Natural killer cell treated with Interleukin-12 subunit alpha and Interleukin-12 subunit beta and Interleukin-15 and Interleukin-18, amount 100 ng/mL, for 72 hours (primary cell): ENCODE results near the gene CHCHD6. TPM values are rescaled to one million over a fixed set of nuclear protein-coding genes. Genes with fewer than 3 reads are reported as not detected.

ENCODE experiments used
- ATAC-seq, 2 donors: fragments of 150-1000 bp; cut with Tn5 transposase in 1 of 2; sonication (Bioruptor Pico), chemical (Tn5 transposase) in 1 of 2; 2 replicates each; pipeline ENCODE4 v1.10.0; 2021
- DNase-seq: peaks from one replicate; pipeline ENCODE4 v3.0.0; 2022; ENCODE audit warnings: low spot score
- H3K27ac Mint-ChIP-seq, 2 donors: 1 replicate in 1 of 2; 2 replicates in 1 of 2; pipeline ENCODE4 v1.8.0; 2022; ENCODE audit warnings: mixed read lengths in 2 of 2, mild to moderate bottlenecking in 1 of 2, moderate library complexity in 1 of 2
- H3K27me3 Mint-ChIP-seq, 2 donors: 1 replicate in 1 of 2; 2 replicates in 1 of 2; pipeline ENCODE4 v1.8.0; 2022; ENCODE audit warnings: mixed read lengths in 2 of 2
- H3K36me3 Mint-ChIP-seq: one replicate; pipeline ENCODE4 v1.8.0; 2022; ENCODE audit warnings: mixed read lengths
- H3K4me1 Mint-ChIP-seq, 2 donors: 1 replicate in 1 of 2; 2 replicates in 1 of 2; pipeline ENCODE4 v1.8.0; 2022; ENCODE audit warnings: low read depth in 2 of 2, mixed read lengths in 2 of 2, mild to moderate bottlenecking in 1 of 2
- H3K4me3 Mint-ChIP-seq: one replicate; pipeline ENCODE4 v1.8.0; 2022; ENCODE audit warnings: mixed read lengths
- H3K9me3 Mint-ChIP-seq: 2 replicates; pipeline ENCODE4 v1.8.0; 2022; ENCODE audit warnings: mixed read lengths
- total RNA-seq, 2 donors: library from RNA; stranded (reverse); gene quantifications; one replicate each; pipeline ENCODE4 v1.2.3, GENCODE V29; 2022

CHCHD6 gene
- total RNA-seq, 2 donors from 2014 or later: 8.0 to 13.3 TPM

DNA sequence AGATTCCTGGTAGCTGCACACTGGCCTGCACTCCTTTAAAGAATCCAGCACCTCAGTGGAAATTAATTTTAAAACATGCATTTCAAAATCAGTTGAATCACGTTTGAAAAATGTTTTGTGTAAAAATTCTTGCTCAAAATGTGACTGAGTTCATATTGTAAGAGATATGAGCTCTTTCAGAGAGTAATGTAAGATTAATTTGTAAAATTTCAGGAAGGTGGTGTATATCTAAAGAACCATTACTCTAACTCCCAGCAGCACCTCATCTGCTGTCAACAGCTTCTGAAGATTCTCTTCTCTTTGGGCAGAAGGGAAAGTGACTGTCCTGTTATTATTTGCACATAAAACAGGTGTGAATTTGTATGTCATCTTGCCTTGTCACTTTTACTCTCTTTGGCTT lies 181.4 kb downstream of the CHCHD6 start:
- no peak overlapping the region for H3K27ac Mint-ChIP-seq
- ATAC-seq: no peak
- no peaks in the 10 kb centered on the region for H3K9me3 Mint-ChIP-seq

DNA sequence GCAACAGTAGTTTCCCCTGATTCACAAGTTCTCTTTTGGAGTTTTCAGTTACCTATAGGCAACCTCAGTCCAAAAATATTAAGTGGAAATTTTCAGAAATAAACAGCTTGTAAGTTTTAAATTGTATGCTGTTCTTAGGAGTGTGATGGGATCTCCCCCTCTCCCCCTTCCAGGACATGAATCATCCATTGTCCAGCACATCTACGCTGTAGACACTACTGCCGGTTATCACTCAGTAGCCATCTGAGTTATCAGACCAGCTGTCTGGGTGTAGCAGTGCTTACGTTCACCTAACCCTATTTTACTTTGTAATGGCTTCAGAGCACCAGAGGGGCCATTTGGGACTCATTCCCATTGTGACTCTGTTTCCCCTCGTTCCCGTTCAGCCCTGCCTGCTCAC lies 182.2 kb downstream of the CHCHD6 start:
- no peak overlapping the region for H3K27ac Mint-ChIP-seq
- ATAC-seq (no peak), DNase-seq (no peak)
- peaks cover 0 to 3% of the 10 kb centered on the region in 2 donors for H3K4me1 Mint-ChIP-seq
- H3K36me3 Mint-ChIP-seq: no peaks in the 10 kb centered on the region
- no peaks in the 10 kb centered on the region for H3K9me3 Mint-ChIP-seq
- no peak overlapping the region for H3K4me3 Mint-ChIP-seq
- H3K27me3 Mint-ChIP-seq: peaks cover 0 to 8% of the 10 kb centered on the region in 2 donors

More for the DNA sequence above, 181.4 kb downstream of the CHCHD6 start:
- Mint-ChIP-seq H3K36me3 (no peaks in the 10 kb centered on the region), H3K27me3 (peaks cover 0 to 6% of the 10 kb centered on the region in 2 donors), H3K4me1 (peaks cover 0 to 3% of the 10 kb centered on the region in 2 donors), H3K4me3 (no peak overlapping the region)
- no peak for DNase-seq

GRCh38 chr3:126887686-126888085 lies 183.6 kb downstream of the CHCHD6 start:
- no peaks in the 10 kb centered on the region for H3K9me3 Mint-ChIP-seq
- no peak overlapping the region for H3K27ac Mint-ChIP-seq
- peaks cover 0 to 3% of the 10 kb centered on the region in 2 donors for H3K4me1 Mint-ChIP-seq
- ATAC-seq (no peak), DNase-seq (no peak)
- peaks cover 0 to 10% of the 10 kb centered on the region in 2 donors for H3K27me3 Mint-ChIP-seq
- no peak overlapping the region for H3K4me3 Mint-ChIP-seq
- H3K36me3 Mint-ChIP-seq: no peaks in the 10 kb centered on the region

- Mint-ChIP-seq H3K36me3 (no peaks in the 10 kb centered on the region), H3K4me3 (no peak overlapping the region), H3K27ac (no peak overlapping the region), H3K27me3 (peaks cover 0 to 10% of the 10 kb centered on the region in 2 donors), H3K9me3 (no peaks in the 10 kb centered on the region), H3K4me1 (peaks cover 0 to 3% of the 10 kb centered on the region in 2 donors)
- DNase-seq (no peak), ATAC-seq (no peak)
These were observed 184.2 kb downstream of the CHCHD6 start for GRCh38 chr3:126888186-126888760.

- no peak for ATAC-seq
- DNase-seq: no peak
- Mint-ChIP-seq H3K27me3 (peaks cover 0 to 14% of the 10 kb centered on the region in 2 donors), H3K27ac (no peak overlapping the region), H3K4me1 (peaks cover 0 to 3% of the 10 kb centered on the region in 2 donors), H3K4me3 (no peak overlapping the region), H3K36me3 (no peaks in the 10 kb centered on the region), H3K9me3 (no peaks in the 10 kb centered on the region)
These were observed 185.5 kb downstream of the CHCHD6 start for GRCh38 chr3:126889276-126890201.

DNA sequence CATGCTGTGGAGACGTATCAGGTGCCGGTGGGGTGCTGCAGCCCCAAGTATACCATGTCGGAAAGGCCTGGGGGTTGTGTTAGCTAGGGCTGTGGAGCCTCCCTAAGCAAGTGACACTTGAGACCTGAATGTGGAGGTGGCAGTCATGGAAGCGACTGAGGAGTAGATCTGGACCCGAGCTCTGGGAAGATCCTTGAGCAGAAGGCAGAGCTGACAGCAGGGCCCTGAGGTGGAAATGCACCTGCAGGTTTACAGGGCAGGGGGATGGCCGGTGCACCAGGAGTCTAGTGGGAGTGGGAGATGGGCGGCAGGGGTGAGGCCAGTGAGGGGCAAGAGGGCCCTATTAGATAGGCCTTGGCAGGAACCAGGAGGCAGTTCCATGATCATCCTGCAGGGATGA lies 187.1 kb downstream of the CHCHD6 start:
- Mint-ChIP-seq H3K27me3 (peaks cover 8 to 19% of the 10 kb centered on the region in 2 donors), H3K4me3 (no peak overlapping the region), H3K27ac (no peak overlapping the region), H3K36me3 (no peaks in the 10 kb centered on the region), H3K4me1 (peaks cover 3 to 4% of the 10 kb centered on the region in 2 donors), H3K9me3 (no peaks in the 10 kb centered on the region)
- no peak for DNase-seq
- ATAC-seq: no peak

- Mint-ChIP-seq H3K4me3 (no peak overlapping the region), H3K27me3 (peaks cover 14 to 23% of the 10 kb centered on the region in 2 donors), H3K9me3 (no peaks in the 10 kb centered on the region), H3K27ac (no peak overlapping the region), H3K4me1 (peaks cover 3 to 4% of the 10 kb centered on the region in 2 donors), H3K36me3 (no peaks in the 10 kb centered on the region)
- ATAC-seq: no peak
- no peak for DNase-seq
These were observed 187.8 kb downstream of the CHCHD6 start for GRCh38 chr3:126891791-126892190.

- H3K9me3 Mint-ChIP-seq: no peaks in the 10 kb centered on the region
- H3K27ac Mint-ChIP-seq: no peak overlapping the region
- H3K27me3 Mint-ChIP-seq: peaks cover 14 to 27% of the 10 kb centered on the region in 2 donors
- ATAC-seq: no peak
- no peak overlapping the region for H3K4me3 Mint-ChIP-seq
- H3K4me1 Mint-ChIP-seq: peaks cover 0 to 4% of the 10 kb centered on the region in 2 donors
- no peak for DNase-seq
- H3K36me3 Mint-ChIP-seq: no peaks in the 10 kb centered on the region
These were observed 189.6 kb downstream of the CHCHD6 start for GRCh38 chr3:126893651-126894050.

DNA sequence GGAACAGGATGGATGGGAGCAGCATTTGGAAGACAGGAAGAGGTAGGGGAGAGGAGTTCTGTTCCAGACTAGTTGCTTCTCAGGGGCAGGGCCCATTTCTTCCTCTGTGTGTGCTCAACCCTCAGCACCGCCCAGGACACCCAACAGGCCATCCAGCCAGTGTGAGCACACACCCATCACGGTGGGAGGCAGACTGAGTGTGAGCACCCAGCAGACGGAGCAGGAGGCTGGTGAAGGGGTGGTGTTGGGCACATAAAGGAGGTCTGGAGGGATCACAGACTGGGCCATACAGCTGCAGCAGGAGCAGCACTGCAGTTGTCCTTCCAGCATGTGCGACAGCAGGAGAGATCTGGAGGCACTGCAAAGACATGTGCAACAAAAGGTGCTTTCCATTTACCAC lies 190.4 kb downstream of the CHCHD6 start:
- Mint-ChIP-seq H3K9me3 (no peaks in the 10 kb centered on the region), H3K27me3 (peaks cover 14 to 28% of the 10 kb centered on the region in 2 donors), H3K4me1 (peaks cover 0 to 4% of the 10 kb centered on the region in 2 donors), H3K27ac (no peak overlapping the region), H3K4me3 (no peak overlapping the region), H3K36me3 (no peaks in the 10 kb centered on the region)
- no peak for ATAC-seq
- DNase-seq: no peak

DNA sequence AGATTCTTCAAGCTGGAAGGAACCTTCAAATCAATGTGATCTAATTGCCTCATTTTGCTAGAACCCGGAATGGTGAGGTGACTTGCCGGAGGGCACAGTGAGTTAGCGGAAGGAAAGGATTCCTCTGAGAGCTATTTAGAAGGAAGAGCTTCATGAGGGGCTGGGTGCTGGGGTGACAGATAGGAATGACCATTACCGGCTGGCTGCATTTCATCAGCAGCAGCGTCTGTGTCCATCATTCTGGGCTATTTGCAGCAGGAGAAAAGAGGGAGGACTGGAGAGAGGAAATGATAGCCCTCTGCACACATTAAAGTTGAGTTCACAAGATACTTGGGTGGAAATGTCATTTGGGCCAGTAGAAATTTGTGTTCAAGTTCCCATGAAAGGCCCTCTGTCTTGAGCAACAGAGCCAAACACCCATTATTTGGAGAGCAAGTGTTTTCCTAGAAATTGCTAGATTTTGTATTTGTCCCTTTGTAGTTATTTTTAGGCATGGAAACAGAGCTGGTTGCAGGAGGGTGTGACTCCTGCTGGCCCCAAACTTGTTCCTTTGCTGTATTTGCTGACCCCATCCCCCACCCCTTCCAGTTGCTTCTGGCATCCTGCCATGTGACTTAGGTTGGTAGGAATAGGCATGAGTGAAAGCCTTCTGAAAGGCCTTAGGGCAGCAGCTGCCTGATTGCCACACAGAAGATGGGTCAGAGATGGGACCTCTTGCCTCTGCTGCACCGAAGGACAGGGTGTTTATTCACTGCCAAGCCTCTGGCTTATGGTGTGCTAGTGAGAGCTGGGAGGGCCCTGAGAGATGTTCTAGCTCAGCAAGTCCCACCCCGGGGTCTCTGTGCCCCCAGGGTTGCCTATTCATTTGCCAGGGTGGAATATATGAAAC lies 191.4 kb downstream of the CHCHD6 start:
- no peak for ATAC-seq
- Mint-ChIP-seq H3K27ac (no peak overlapping the region), H3K27me3 (peaks cover 14 to 37% of the 10 kb centered on the region in 2 donors), H3K36me3 (no peaks in the 10 kb centered on the region), H3K9me3 (no peaks in the 10 kb centered on the region), H3K4me1 (peaks cover 3 to 4% of the 10 kb centered on the region in 2 donors), H3K4me3 (no peak overlapping the region)
- no peak for DNase-seq

- H3K27ac Mint-ChIP-seq: no peak overlapping the region
- ATAC-seq: no peak
These were observed 192.0 kb downstream of the CHCHD6 start for GRCh38 chr3:126896067-126896441.

DNA sequence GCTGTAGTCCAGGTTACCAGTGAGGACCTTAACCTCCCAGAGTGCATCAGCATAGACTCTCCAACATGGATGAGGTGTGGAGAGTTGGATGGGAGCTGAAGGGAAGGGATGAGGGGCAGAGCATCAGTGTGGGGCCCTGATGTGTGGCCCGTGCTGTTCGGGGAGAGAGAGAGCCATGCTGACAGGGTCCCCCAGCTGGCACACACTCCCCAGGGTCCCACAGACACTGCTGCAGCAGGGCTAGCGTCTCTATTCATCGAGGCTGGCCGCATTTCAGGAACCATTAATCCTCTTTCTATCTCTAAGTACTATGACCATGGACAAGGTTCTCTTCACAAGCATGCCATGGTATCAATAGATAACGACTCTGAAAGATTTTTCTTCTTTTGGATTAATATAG lies 192.9 kb downstream of the CHCHD6 start:
- H3K4me3 Mint-ChIP-seq: no peak overlapping the region
- H3K9me3 Mint-ChIP-seq: no peaks in the 10 kb centered on the region
- H3K27me3 Mint-ChIP-seq: peaks cover 24 to 42% of the 10 kb centered on the region in 2 donors
- H3K36me3 Mint-ChIP-seq: no peaks in the 10 kb centered on the region
- no peak overlapping the region for H3K27ac Mint-ChIP-seq
- no peak for DNase-seq
- ATAC-seq: no peak
- H3K4me1 Mint-ChIP-seq: peaks cover 3 to 4% of the 10 kb centered on the region in 2 donors

More at GRCh38 chr3:126896067-126896441, 192.0 kb downstream of the CHCHD6 start:
- no peak for DNase-seq
- H3K9me3 Mint-ChIP-seq: no peaks in the 10 kb centered on the region
- H3K4me3 Mint-ChIP-seq: no peak overlapping the region
- peaks cover 15 to 35% of the 10 kb centered on the region in 2 donors for H3K27me3 Mint-ChIP-seq
- H3K4me1 Mint-ChIP-seq: peaks cover 3 to 4% of the 10 kb centered on the region in 2 donors
- H3K36me3 Mint-ChIP-seq: no peaks in the 10 kb centered on the region

- ATAC-seq (peak in 1 of 2 donors; percentile 15), DNase-seq (no peak)
- H3K36me3 Mint-ChIP-seq: no peaks in the 10 kb centered on the region
- H3K27me3 Mint-ChIP-seq: peaks cover 28 to 43% of the 10 kb centered on the region in 2 donors
- H3K4me3 Mint-ChIP-seq: no peak overlapping the region
- no peak overlapping the region for H3K27ac Mint-ChIP-seq
- no peaks in the 10 kb centered on the region for H3K9me3 Mint-ChIP-seq
- H3K4me1 Mint-ChIP-seq: peaks cover 3 to 4% of the 10 kb centered on the region in 2 donors
These were observed 193.9 kb downstream of the CHCHD6 start for GRCh38 chr3:126897943-126898342.
